Natural killer cell (primary cell): Measurements from ENCODE around the gene TMEM198. TPM values are rescaled to one million over a fixed set of nuclear protein-coding genes. Genes with fewer than 3 reads are reported as not detected.

Experiments
- ATAC-seq, 3 donors: fragments of 150-1000 bp in 2 of 3; fragments of 200-7000 bp in 1 of 3; cut with Tn5 transposase; 1 replicate in 1 of 3; 2 replicates in 2 of 3; pipeline ENCODE4 v1.10.0; 2021; ENCODE audit warnings: mild to moderate bottlenecking in 2 of 3, moderate library complexity in 2 of 3
- DNase-seq, 2 donors: peaks; one replicate each; pipeline versions ENCODE4 v3.0.0 to v3.0.0-alpha.2; 2013 to 2021; ENCODE audit warnings: mixed read lengths in 1 of 2
- H3K27ac ChIP-seq: one replicate; pipeline ENCODE4 v1.5.1; 2013; ENCODE audit warnings: mild to moderate bottlenecking, low read length
- H3K27me3 ChIP-seq: one replicate; pipeline ENCODE4 v1.6.1; 2013; ENCODE audit warnings: low read length; ENCODE audit not compliant: control insufficient read depth, insufficient read depth
- H3K36me3 ChIP-seq: one replicate; pipeline ENCODE4 v1.6.1; 2013; ENCODE audit warnings: low read length; ENCODE audit not compliant: control insufficient read depth, insufficient read depth
- H3K4me1 ChIP-seq: one replicate; pipeline ENCODE4 v1.6.1; 2013; ENCODE audit warnings: low read length; ENCODE audit not compliant: control insufficient read depth, insufficient read depth
- H3K4me3 ChIP-seq: one replicate; pipeline ENCODE4 v1.5.1; 2013; ENCODE audit warnings: low read length
- H3K9me3 ChIP-seq: one replicate; pipeline ENCODE4 v1.6.1; 2013; ENCODE audit warnings: low read length; ENCODE audit not compliant: control insufficient read depth, insufficient read depth
- H3K27ac Mint-ChIP-seq, 2 donors: one replicate each; pipeline ENCODE4 v1.8.0; 2022; ENCODE audit warnings: mild to moderate bottlenecking in 2 of 2, mixed read lengths in 2 of 2, moderate library complexity in 1 of 2
- H3K27me3 Mint-ChIP-seq, 2 donors: one replicate each; pipeline ENCODE4 v1.8.0; 2022; ENCODE audit warnings: low read depth in 2 of 2, mixed read lengths in 2 of 2
- H3K36me3 Mint-ChIP-seq: one replicate; pipeline ENCODE4 v1.8.0; 2022; ENCODE audit warnings: mixed read lengths
- H3K4me1 Mint-ChIP-seq, 2 donors: one replicate each; pipeline ENCODE4 v1.8.0; 2022; ENCODE audit warnings: mixed read lengths in 2 of 2
- H3K4me3 Mint-ChIP-seq: one replicate; pipeline ENCODE4 v1.8.0; 2022; ENCODE audit warnings: mild to moderate bottlenecking, moderate library complexity, mixed read lengths
- H3K9me3 Mint-ChIP-seq, 2 donors: one replicate each; pipeline ENCODE4 v1.8.0; 2022; ENCODE audit warnings: mixed read lengths in 2 of 2
- CTCF ChIP-seq: fragments of 200-600 bp; IDR thresholded peaks from one replicate; pipeline ENCODE4 v1.8.0; 2022; ENCODE audit warnings: antibody characterized with exemption
- WGBS: methylation state at CpG from one replicate; pipeline ENCODE4 v1.1.7; 2013; ENCODE audit warnings: missing lambda C conversion rate; ENCODE audit not compliant: insufficient coverage; 5-methylcytosine and 5-hydroxymethylcytosine counted together
- intact Hi-C: fragments of 100-400 bp; cut with micrococcal nuclease; formaldehyde crosslinking; loops from one replicate; pipeline ENCODE4 v1.14.2; 2022
- total RNA-seq, 4 donors: library from RNA; stranded (reverse); fragments of 120-200 nt in 1 of 4; gene quantifications; one replicate each; pipeline versions ENCODE4 v1.2.3 to v1.2.4, GENCODE V29; 2013 to 2022

TMEM198 gene
- total RNA-seq, 3 donors from 2014 or later (not counting 1 experiment from before 2014, with no cell fraction given), result 1.7 to 2.3 (median 1.8) TPM

- no peaks in the 10 kb centered on the region for H3K36me3 Mint-ChIP-seq
- peak overlapping the region; percentile 93 to 95 for H3K27ac Mint-ChIP-seq
- peak overlapping the region; percentile 95 for H3K4me3 ChIP-seq
Measured at GRCh38 chr2:219598308-219599078, 54.7 kb downstream of the TMEM198 start.

More at GRCh38 chr2:219598308-219599078, 54.7 kb downstream of the TMEM198 start:
- H3K4me1 ChIP-seq, result peaks cover 11% of the 10 kb centered on the region
- TF ChIP-seq CTCF, result no peak
- DNase-seq, result no peak
- H3K27ac ChIP-seq, result peak overlapping the region; percentile 80
- intact Hi-C loops, result loop anchor here (2.0 kb wide), 1 partner anchor 46 kb away; no protein-coding TSS in a partner anchor
- H3K27me3 ChIP-seq, result no peaks in the 10 kb centered on the region
- Mint-ChIP-seq H3K9me3 (no peaks in the 10 kb centered on the region), H3K4me3 (peak overlapping the region; percentile 96), H3K4me1 (peaks cover 26 to 29% of the 10 kb centered on the region in 2 donors), H3K27me3 (peaks cover 2 to 7% of the 10 kb centered on the region in 2 donors)
- H3K9me3 ChIP-seq, result no peaks in the 10 kb centered on the region
- H3K36me3 ChIP-seq, result peaks cover 11% of the 10 kb centered on the region
- no peak for ATAC-seq
- 46% methylated on average over 9 of the region's 9 CpGs for WGBS

Other genes with a start within 250 kb of the TMEM198 start
- gene PTPRN, start 234.6 kb upstream of the TMEM198 start, total RNA-seq, result under 1 TPM in 2 of 3 donors, not detected in 1; 0.23 to 0.35 TPM
- gene RESP18, start 211.3 kb upstream of the TMEM198 start, total RNA-seq, result not detected
- gene DNPEP, start 156.1 kb upstream of the TMEM198 start, total RNA-seq, result 100 to 1,000 TPM in 2 of 3 donors, 10 to 100 TPM in 1; 97.8 to 112 (median 103) TPM
- gene DES, start 125.7 kb upstream of the TMEM198 start, total RNA-seq, result not detected
- 1 to 10 TPM in 2 of 3 donors, under 1 TPM in 1; 0.35 to 1.5 (median 1.2) TPM for gene SPEG, start 109.2 kb upstream of the TMEM198 start, total RNA-seq
- gene GMPPA, start 45.1 kb upstream of the TMEM198 start, total RNA-seq, result 10 to 100 TPM; 27.6 to 36.3 (median 33.8) TPM
- under 1 TPM in 2 of 3 donors, not detected in 1; 0.12 to 0.20 TPM for gene ASIC4, start 29.5 kb upstream of the TMEM198 start, total RNA-seq
- 10 to 100 TPM in 2 of 3 donors, 1 to 10 TPM in 1; 9.6 to 19.2 (median 12.7) TPM for gene CHPF, start 219 bp upstream of the TMEM198 start, total RNA-seq
- gene OBSL1, start 27.5 kb downstream of the TMEM198 start, total RNA-seq, result 1 to 10 TPM in 1 of 3 donors, under 1 TPM in 2; 0.07 to 8.8 (median 0.32) TPM
- not detected for gene INHA, start 28.3 kb downstream of the TMEM198 start, total RNA-seq
- gene STK11IP, start 53.8 kb downstream of the TMEM198 start, total RNA-seq, result 10 to 100 TPM; 56.1 to 76.0 (median 65.2) TPM
- gene SLC4A3, start 83.6 kb downstream of the TMEM198 start, total RNA-seq, result under 1 TPM in 2 of 3 donors, not detected in 1; 0.15 to 0.45 TPM